SK-N-SH treated with all-trans-retinoic acid at 6 μM for 48 hours (cell line): ENCODE results near the gene EMP3.

Experiments
- ESRRG ChIP-seq: fragments of 250-450 bp; sonication (Bioruptor Pico); IDR thresholded peaks from 2 replicates; pipeline ENCODE4 v1.6.1; 2021; ENCODE audit warnings: mild to moderate bottlenecking
- ISL1 ChIP-seq: fragments of 250-450 bp; sonication (Bioruptor Pico); IDR thresholded peaks from 2 replicates; pipeline ENCODE4 v2.1.2; 2022; ENCODE audit warnings: mild to moderate bottlenecking, moderate library complexity
- RARB ChIP-seq: fragments of 250-450 bp; sonication (Bioruptor Pico); IDR thresholded peaks from 2 replicates; pipeline ENCODE4 v1.8.0; 2021; ENCODE audit warnings: mild to moderate bottlenecking, moderate library complexity
- TCF4 ChIP-seq: fragments of 250-450 bp; sonication (Bioruptor Pico); IDR thresholded peaks from 2 replicates; pipeline ENCODE4 v1.8.0; 2021; ENCODE audit warnings: mild to moderate bottlenecking, moderate library complexity, borderline replicate concordance
- ZFP3 ChIP-seq: fragments of 250-450 bp; sonication (Bioruptor Pico); IDR thresholded peaks from 2 replicates; pipeline ENCODE4 v1.5.0; 2020; ENCODE audit warnings: mild to moderate bottlenecking, moderate library complexity
- ZFP30 ChIP-seq: fragments of 450-650 bp; formaldehyde crosslinking; IDR thresholded peaks from 2 replicates; pipeline ENCODE4 v1.5.0; 2022; ENCODE audit warnings: mild to moderate bottlenecking, moderate library complexity
- ZNF70 ChIP-seq: fragments of 450-650 bp; formaldehyde crosslinking; IDR thresholded peaks from 2 replicates; pipeline ENCODE4 v1.5.0; 2020; ENCODE audit warnings: mild to moderate bottlenecking, moderate library complexity
- ZNF8 ChIP-seq: fragments of 450-650 bp; formaldehyde crosslinking; IDR thresholded peaks from 2 replicates; pipeline ENCODE4 v1.5.0; 2020; ENCODE audit warnings: mild to moderate bottlenecking, moderate library complexity
- TF ChIP-seq, protein P1 (sequence below): fragments of 250-450 bp; sonication (Bioruptor Pico); IDR thresholded peaks from 2 replicates; pipeline ENCODE4 v1.8.0; 2020; ENCODE audit warnings: mild to moderate bottlenecking, moderate library complexity, borderline replicate concordance

DNA sequence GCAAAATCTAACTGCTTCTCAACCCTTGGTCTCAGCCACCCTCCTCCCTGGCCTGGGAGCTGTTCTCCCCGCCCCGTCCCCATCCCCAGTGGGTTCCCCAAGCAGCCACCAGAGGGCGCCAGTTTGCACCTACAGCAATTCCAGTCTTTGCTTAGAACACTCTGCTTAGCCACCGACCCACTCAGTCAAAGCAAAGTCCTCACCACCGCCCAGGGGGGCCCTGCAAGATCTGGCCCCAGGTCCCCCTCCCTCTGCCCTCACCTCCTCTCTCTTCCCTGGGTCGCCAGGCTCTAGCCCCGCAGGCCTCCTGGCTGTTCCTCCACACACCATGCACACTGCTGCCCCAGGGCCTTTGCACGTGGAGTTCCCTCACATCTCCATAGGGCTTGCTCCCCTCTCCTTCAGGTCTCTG is 26.0 kb downstream of the EMP3 start:
- TF ChIP-seq ZNF8 (CRISPR knock-in tag): no peak
- no peak for TF ChIP-seq ESRRG (CRISPR knock-in tag)
- TF ChIP-seq ZFP3 (CRISPR knock-in tag): no peak
- TF ChIP-seq, protein P1, sequence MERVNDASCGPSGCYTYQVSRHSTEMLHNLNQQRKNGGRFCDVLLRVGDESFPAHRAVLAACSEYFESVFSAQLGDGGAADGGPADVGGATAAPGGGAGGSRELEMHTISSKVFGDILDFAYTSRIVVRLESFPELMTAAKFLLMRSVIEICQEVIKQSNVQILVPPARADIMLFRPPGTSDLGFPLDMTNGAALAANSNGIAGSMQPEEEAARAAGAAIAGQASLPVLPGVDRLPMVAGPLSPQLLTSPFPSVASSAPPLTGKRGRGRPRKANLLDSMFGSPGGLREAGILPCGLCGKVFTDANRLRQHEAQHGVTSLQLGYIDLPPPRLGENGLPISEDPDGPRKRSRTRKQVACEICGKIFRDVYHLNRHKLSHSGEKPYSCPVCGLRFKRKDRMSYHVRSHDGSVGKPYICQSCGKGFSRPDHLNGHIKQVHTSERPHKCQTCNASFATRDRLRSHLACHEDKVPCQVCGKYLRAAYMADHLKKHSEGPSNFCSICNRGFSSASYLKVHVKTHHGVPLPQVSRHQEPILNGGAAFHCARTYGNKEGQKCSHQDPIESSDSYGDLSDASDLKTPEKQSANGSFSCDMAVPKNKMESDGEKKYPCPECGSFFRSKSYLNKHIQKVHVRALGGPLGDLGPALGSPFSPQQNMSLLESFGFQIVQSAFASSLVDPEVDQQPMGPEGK (CRISPR knock-in tag): no peak
- no peak for TF ChIP-seq RARB
- TF ChIP-seq ZNF70 (CRISPR knock-in tag): no peak
- TF ChIP-seq ISL1 (CRISPR knock-in tag): no peak
- TF ChIP-seq TCF4 (CRISPR knock-in tag): no peak
- no peak for TF ChIP-seq ZFP30 (CRISPR knock-in tag)
